T-helper 17 cell (primary cell): ENCODE results near the gene BICDL2. TPM values are rescaled to one million over a fixed set of nuclear protein-coding genes. Genes with fewer than 3 reads are reported as not detected.
A peak's percentile ranks its signal among the peaks of the same experiment; 100 is the strongest.

Experiments
- ATAC-seq: fragments of 150-1000 bp; cut with Tn5 transposase; 2 replicates; pipeline ENCODE4 v1.10.0; 2021; ENCODE audit warnings: mild to moderate bottlenecking, moderate library complexity
- DNase-seq, 3 donors: peaks; one replicate each; pipeline versions ENCODE4 v3.0.0 to v3.0.0-alpha.2; 2020 to 2021
- H3K9me3 ChIP-seq: one replicate; pipeline ENCODE4 v1.7.0; 2013; ENCODE audit warnings: low read length, mild to moderate bottlenecking; ENCODE audit not compliant: control insufficient read depth, poor library complexity, severe bottlenecking
- H3K27ac Mint-ChIP-seq: one replicate; pipeline ENCODE4 v1.8.0; 2022; ENCODE audit warnings: mild to moderate bottlenecking, moderate library complexity, mixed read lengths
- H3K27me3 Mint-ChIP-seq: one replicate; pipeline ENCODE4 v1.8.0; 2022; ENCODE audit warnings: mixed read lengths
- H3K36me3 Mint-ChIP-seq: one replicate; pipeline ENCODE4 v1.8.0; 2022; ENCODE audit warnings: low read depth, mixed read lengths
- H3K4me1 Mint-ChIP-seq: one replicate; pipeline ENCODE4 v1.8.0; 2022; ENCODE audit warnings: mild to moderate bottlenecking, mixed read lengths
- H3K4me3 Mint-ChIP-seq: one replicate; pipeline ENCODE4 v1.8.0; 2022; ENCODE audit warnings: mild to moderate bottlenecking, moderate library complexity, mixed read lengths
- total RNA-seq, 4 donors: library from RNA in 2 of 4; stranded (reverse) in 2 of 4; gene quantifications; one replicate each; pipeline ENCODE4 v1.2.3 and lab custom pipeline; 2022 to 2026

Gene BICDL2
- total RNA-seq, 2 donors from 2014 or later = not detected

- no peaks in the 10 kb centered on the region for H3K9me3 ChIP-seq
- peak overlapping the region; percentile 86 for H3K4me3 Mint-ChIP-seq
- H3K4me1 Mint-ChIP-seq = peaks cover 18% of the 10 kb centered on the region
- DNase-seq (no peak), ATAC-seq (no peak)
- peak overlapping the region; percentile 60 for H3K27ac Mint-ChIP-seq
- peaks cover 5% of the 10 kb centered on the region for H3K36me3 Mint-ChIP-seq
- peaks cover 49% of the 10 kb centered on the region for H3K27me3 Mint-ChIP-seq
These were observed 6.2 kb downstream of the BICDL2 start for GRCh38 chr16:3030222-3031212.

- peak overlapping the region; percentile 60 for H3K27ac Mint-ChIP-seq
- H3K27me3 Mint-ChIP-seq = peaks cover 43% of the 10 kb centered on the region
- no peak for DNase-seq
- H3K9me3 ChIP-seq = no peaks in the 10 kb centered on the region
- peak overlapping the region; percentile 86 for H3K4me3 Mint-ChIP-seq
- H3K36me3 Mint-ChIP-seq = peaks cover 4% of the 10 kb centered on the region
- ATAC-seq = peak; percentile 39
- H3K4me1 Mint-ChIP-seq = peaks cover 18% of the 10 kb centered on the region
These were observed 7.1 kb downstream of the BICDL2 start for GRCh38 chr16:3029491-3030221.

- DNase-seq = no peak
- peaks cover 1% of the 10 kb centered on the region for H3K36me3 Mint-ChIP-seq
- ATAC-seq = no peak
- no peaks in the 10 kb centered on the region for H3K9me3 ChIP-seq
- H3K4me3 Mint-ChIP-seq = peak overlapping the region; percentile 66
- peaks cover 34% of the 10 kb centered on the region for H3K27me3 Mint-ChIP-seq
- no peak overlapping the region for H3K27ac Mint-ChIP-seq
- peaks cover 21% of the 10 kb centered on the region for H3K4me1 Mint-ChIP-seq
These were observed 7.9 kb downstream of the BICDL2 start for GRCh38 chr16:3028716-3029319.

- H3K9me3 ChIP-seq = no peaks in the 10 kb centered on the region
- Mint-ChIP-seq H3K27me3 (peaks cover 28% of the 10 kb centered on the region), H3K4me1 (peaks cover 24% of the 10 kb centered on the region), H3K4me3 (peak overlapping the region; percentile 83), H3K27ac (no peak overlapping the region), H3K36me3 (no peaks in the 10 kb centered on the region)
- DNase-seq (peak; percentile 85 to 92 (median 89)), ATAC-seq (peak; percentile 44)
These were observed 8.6 kb downstream of the BICDL2 start for GRCh38 chr16:3027983-3028715.

GRCh38 chr16:3027489-3027795, 9.3 kb downstream of the BICDL2 start:
- no peak overlapping the region for H3K27ac Mint-ChIP-seq
- ATAC-seq (no peak), DNase-seq (no peak)
- no peaks in the 10 kb centered on the region for H3K36me3 Mint-ChIP-seq
- H3K27me3 Mint-ChIP-seq = peaks cover 21% of the 10 kb centered on the region
- no peaks in the 10 kb centered on the region for H3K9me3 ChIP-seq
- no peak overlapping the region for H3K4me3 Mint-ChIP-seq
- peaks cover 28% of the 10 kb centered on the region for H3K4me1 Mint-ChIP-seq

DNA sequence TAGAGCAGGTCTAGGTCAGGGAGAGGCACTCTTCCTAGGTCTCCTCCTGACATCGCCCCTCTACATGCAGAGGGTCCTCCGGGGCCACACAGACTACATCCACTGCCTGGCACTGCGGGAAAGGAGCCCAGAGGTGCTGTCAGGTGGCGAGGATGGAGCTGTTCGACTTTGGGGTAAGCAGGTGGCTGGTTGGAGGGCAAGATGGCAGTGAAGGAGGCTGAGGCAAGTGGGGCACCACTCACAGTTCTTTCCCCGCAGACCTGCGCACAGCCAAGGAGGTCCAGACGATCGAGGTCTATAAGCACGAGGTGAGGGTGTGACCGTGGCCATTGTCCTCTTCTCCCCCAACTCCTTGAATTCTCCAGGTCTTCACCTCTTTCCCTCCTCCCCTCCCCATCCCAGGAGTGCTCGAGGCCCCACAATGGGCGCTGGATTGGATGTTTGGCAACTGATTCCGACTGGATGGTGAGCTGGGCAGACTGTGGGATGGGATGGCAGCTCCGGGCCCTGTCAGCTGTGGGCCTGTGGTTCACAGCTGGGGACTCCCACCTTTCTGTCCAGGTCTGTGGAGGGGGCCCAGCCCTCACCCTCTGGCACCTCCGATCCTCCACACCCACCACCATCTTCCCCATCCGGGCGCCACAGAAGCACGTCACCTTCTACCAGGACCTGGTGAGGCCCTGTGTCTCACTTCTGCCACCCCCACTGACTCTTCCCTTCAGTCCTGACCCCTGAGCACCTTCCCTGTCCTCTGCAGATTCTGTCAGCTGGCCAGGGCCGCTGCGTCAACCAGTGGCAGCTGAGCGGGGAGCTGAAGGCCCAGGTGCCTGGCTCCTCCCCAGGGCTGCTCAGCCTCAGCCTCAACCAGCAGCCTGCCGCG, 9.9 kb downstream of the BICDL2 start:
- H3K27ac Mint-ChIP-seq = no peak overlapping the region
- ATAC-seq = no peak
- peaks cover 15% of the 10 kb centered on the region for H3K27me3 Mint-ChIP-seq
- DNase-seq = no peak
- no peaks in the 10 kb centered on the region for H3K9me3 ChIP-seq
- no peaks in the 10 kb centered on the region for H3K36me3 Mint-ChIP-seq
- H3K4me3 Mint-ChIP-seq = no peak overlapping the region
- peaks cover 34% of the 10 kb centered on the region for H3K4me1 Mint-ChIP-seq

DNA sequence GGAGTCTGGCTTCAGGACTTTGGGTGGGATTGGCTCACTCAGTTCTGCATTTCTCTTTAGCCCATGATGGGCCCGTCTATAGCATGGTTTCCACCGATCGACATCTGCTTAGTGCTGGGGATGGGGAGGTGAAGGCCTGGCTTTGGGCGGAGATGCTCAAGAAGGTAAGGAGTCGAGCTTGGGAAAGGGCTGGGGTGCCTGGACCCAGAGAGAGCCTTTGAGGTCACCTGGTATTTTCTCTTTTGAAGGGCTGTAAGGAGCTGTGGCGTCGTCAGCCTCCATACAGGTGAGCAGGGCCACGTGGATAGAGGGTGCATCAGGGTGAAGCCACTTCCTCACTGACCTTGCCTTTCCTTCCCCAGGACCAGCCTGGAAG, 10.8 kb downstream of the BICDL2 start:
- Mint-ChIP-seq H3K36me3 (no peaks in the 10 kb centered on the region), H3K27ac (no peak overlapping the region), H3K27me3 (peaks cover 15% of the 10 kb centered on the region), H3K4me3 (no peak overlapping the region), H3K4me1 (peaks cover 39% of the 10 kb centered on the region)
- H3K9me3 ChIP-seq = no peaks in the 10 kb centered on the region
- no peak for ATAC-seq
- no peak for DNase-seq

- ATAC-seq = no peak
- Mint-ChIP-seq H3K27ac (no peak overlapping the region), H3K4me3 (peak overlapping the region; percentile 21), H3K27me3 (peaks cover 14% of the 10 kb centered on the region), H3K36me3 (no peaks in the 10 kb centered on the region), H3K4me1 (peaks cover 39% of the 10 kb centered on the region)
- no peak for DNase-seq
- no peaks in the 10 kb centered on the region for H3K9me3 ChIP-seq
These were observed 11.4 kb downstream of the BICDL2 start for GRCh38 chr16:3025032-3026002.

- ATAC-seq (peak; percentile 88), DNase-seq (peak; percentile 89 to 90 (median 90))
- Mint-ChIP-seq H3K4me3 (peak within 1 kb of the TSS; percentile 90), H3K27me3 (peaks cover 2% of the 10 kb centered on the region), H3K27ac (peak within 1 kb of the TSS; percentile 86), H3K36me3 (no peaks in the 10 kb centered on the region), H3K4me1 (peaks cover 36% of the 10 kb centered on the region)
- H3K9me3 ChIP-seq = no peaks in the 10 kb centered on the region
These were observed 12.9 kb downstream of the BICDL2 start, which contains the start of the genes HCFC1R1 and THOC6 for GRCh38 chr16:3023669-3024478. HCFC1R1 (minus strand) TSS chr16:3023942; CDS start chr16:3023941, 1 bp downstream. THOC6 (plus strand) TSS chr16:3024035; CDS start chr16:3024327, 292 bp downstream.

DNA sequence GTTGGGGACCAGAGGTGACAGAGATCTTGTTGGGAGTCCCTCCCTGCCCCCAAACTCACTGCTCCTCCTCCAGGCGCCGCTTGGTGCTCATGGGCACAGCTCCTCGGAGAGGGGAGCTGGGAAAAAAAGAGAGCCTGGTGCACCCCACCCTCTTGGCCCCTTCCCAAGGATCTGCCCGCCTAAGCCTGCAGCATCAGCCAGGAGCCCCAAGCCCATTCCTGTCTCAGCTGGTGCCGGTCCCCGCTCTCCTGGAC, 13.4 kb downstream of the BICDL2 start:
- H3K4me1 Mint-ChIP-seq = peaks cover 34% of the 10 kb centered on the region
- H3K36me3 Mint-ChIP-seq = no peaks in the 10 kb centered on the region
- H3K4me3 Mint-ChIP-seq = peak overlapping the region; percentile 90
- no peaks in the 10 kb centered on the region for H3K9me3 ChIP-seq
- ATAC-seq (no peak), DNase-seq (no peak)
- H3K27ac Mint-ChIP-seq = peak overlapping the region; percentile 86
- H3K27me3 Mint-ChIP-seq = no peaks in the 10 kb centered on the region
